Central memory CD8-positive, alpha-beta T cell (primary cell): ENCODE data around the gene SERPINI1.

Experiments used
- ATAC-seq: fragments of 150-1000 bp; cut with Tn5 transposase; replicated peaks from 2 replicates; pipeline ENCODE4 v1.10.0; 2022; ENCODE audit warnings: mild to moderate bottlenecking, moderate FRiP score, moderate number of reproducible peaks; ENCODE audit not compliant: poor library complexity, severe bottlenecking; ENCODE audit errors: extremely low read depth
- DNase-seq, 2 donors: peaks; one replicate each; pipeline ENCODE4 v3.0.0; 2021; ENCODE audit warnings: low spot score in 2 of 2
- H3K27ac Mint-ChIP-seq: one replicate; pipeline ENCODE4 v1.8.0; 2022; ENCODE audit warnings: low read depth, mild to moderate bottlenecking, moderate library complexity, mixed read lengths
- H3K27me3 Mint-ChIP-seq: one replicate; pipeline ENCODE4 v1.8.0; 2022; ENCODE audit warnings: mixed read lengths
- H3K36me3 Mint-ChIP-seq: one replicate; pipeline ENCODE4 v1.8.0; 2022; ENCODE audit warnings: mild to moderate bottlenecking, moderate library complexity, mixed read lengths; ENCODE audit not compliant: insufficient read depth
- H3K4me1 Mint-ChIP-seq: one replicate; pipeline ENCODE4 v1.8.0; 2022; ENCODE audit warnings: mixed read lengths
- H3K4me3 Mint-ChIP-seq: one replicate; pipeline ENCODE4 v1.8.0; 2022; ENCODE audit warnings: mild to moderate bottlenecking, moderate library complexity, mixed read lengths
- H3K9me3 Mint-ChIP-seq: one replicate; pipeline ENCODE4 v1.8.0; 2022; ENCODE audit warnings: mixed read lengths

The SERPINI1 gene

GRCh38 chr3:167864552-167864874, 129.0 kb downstream of the SERPINI1 start:
- DNase-seq (no peak), ATAC-seq (no peak)
- Mint-ChIP-seq H3K27ac (no peak overlapping the region), H3K9me3 (no peaks in the 10 kb centered on the region), H3K27me3 (peaks cover 19% of the 10 kb centered on the region), H3K4me3 (no peak overlapping the region), H3K36me3 (no peaks in the 10 kb centered on the region), H3K4me1 (no peaks in the 10 kb centered on the region)

- Mint-ChIP-seq H3K4me1 (no peaks in the 10 kb centered on the region), H3K27me3 (peaks cover 10% of the 10 kb centered on the region), H3K4me3 (no peak overlapping the region), H3K36me3 (no peaks in the 10 kb centered on the region), H3K27ac (no peak overlapping the region), H3K9me3 (no peaks in the 10 kb centered on the region)
- ATAC-seq (no peak), DNase-seq (no peak)
Observed at GRCh38 chr3:167866331-167866730, 130.8 kb downstream of the SERPINI1 start.

- no peak overlapping the region for H3K27ac Mint-ChIP-seq
- DNase-seq (no peak), ATAC-seq (no peak)
- peaks cover 10% of the 10 kb centered on the region for H3K27me3 Mint-ChIP-seq
- no peaks in the 10 kb centered on the region for H3K9me3 Mint-ChIP-seq
- H3K36me3 Mint-ChIP-seq: no peaks in the 10 kb centered on the region
- no peak overlapping the region for H3K4me3 Mint-ChIP-seq
- no peaks in the 10 kb centered on the region for H3K4me1 Mint-ChIP-seq
Observed at GRCh38 chr3:167867981-167868380, 132.5 kb downstream of the SERPINI1 start.

GRCh38 chr3:167870181-167870580, 134.7 kb downstream of the SERPINI1 start:
- no peak for ATAC-seq
- peaks cover 10% of the 10 kb centered on the region for H3K27me3 Mint-ChIP-seq
- no peaks in the 10 kb centered on the region for H3K36me3 Mint-ChIP-seq

GRCh38 chr3:167870759-167871158, 135.2 kb downstream of the SERPINI1 start:
- Mint-ChIP-seq H3K4me1 (no peaks in the 10 kb centered on the region), H3K27me3 (peaks cover 10% of the 10 kb centered on the region), H3K9me3 (no peaks in the 10 kb centered on the region), H3K4me3 (no peak overlapping the region), H3K27ac (no peak overlapping the region), H3K36me3 (no peaks in the 10 kb centered on the region)
- DNase-seq: no peak
- no peak for ATAC-seq

More at GRCh38 chr3:167870181-167870580, 134.7 kb downstream of the SERPINI1 start:
- DNase-seq: no peak
- H3K9me3 Mint-ChIP-seq: no peaks in the 10 kb centered on the region
- H3K4me3 Mint-ChIP-seq: no peak overlapping the region
- no peaks in the 10 kb centered on the region for H3K4me1 Mint-ChIP-seq
- no peak overlapping the region for H3K27ac Mint-ChIP-seq

- Mint-ChIP-seq H3K4me3 (no peak overlapping the region), H3K9me3 (no peaks in the 10 kb centered on the region), H3K36me3 (no peaks in the 10 kb centered on the region), H3K27ac (no peak overlapping the region), H3K27me3 (peaks cover 19% of the 10 kb centered on the region), H3K4me1 (no peaks in the 10 kb centered on the region)
- ATAC-seq: no peak
- DNase-seq: no peak
Observed at GRCh38 chr3:167872032-167872431, 136.5 kb downstream of the SERPINI1 start.

GRCh38 chr3:167872941-167873340, 137.4 kb downstream of the SERPINI1 start:
- Mint-ChIP-seq H3K4me1 (no peaks in the 10 kb centered on the region), H3K27me3 (peaks cover 22% of the 10 kb centered on the region), H3K9me3 (no peaks in the 10 kb centered on the region), H3K27ac (no peak overlapping the region), H3K4me3 (no peak overlapping the region), H3K36me3 (no peaks in the 10 kb centered on the region)
- ATAC-seq: no peak
- no peak for DNase-seq

GRCh38 chr3:167874671-167875372, 139.3 kb downstream of the SERPINI1 start:
- Mint-ChIP-seq H3K4me3 (no peak overlapping the region), H3K27ac (no peak overlapping the region), H3K36me3 (no peaks in the 10 kb centered on the region), H3K27me3 (peaks cover 25% of the 10 kb centered on the region), H3K9me3 (no peaks in the 10 kb centered on the region), H3K4me1 (no peaks in the 10 kb centered on the region)
- ATAC-seq (no peak), DNase-seq (no peak)
